GM18858 (cell line): ENCODE data around the gene FSD1.
"Not testable (repeated sequence)": the region's sequence is repeated elsewhere in the genome, so short reads cannot be mapped to it uniquely, and the experiment has no call there.

ENCODE experiments used
- ATAC-seq: cut with Tn5 transposase; IDR thresholded peaks from one replicate; pipeline ENCODE4 v1.9.1; 2021; ENCODE audit not compliant: unreplicated experiment

FSD1 gene

DNA sequence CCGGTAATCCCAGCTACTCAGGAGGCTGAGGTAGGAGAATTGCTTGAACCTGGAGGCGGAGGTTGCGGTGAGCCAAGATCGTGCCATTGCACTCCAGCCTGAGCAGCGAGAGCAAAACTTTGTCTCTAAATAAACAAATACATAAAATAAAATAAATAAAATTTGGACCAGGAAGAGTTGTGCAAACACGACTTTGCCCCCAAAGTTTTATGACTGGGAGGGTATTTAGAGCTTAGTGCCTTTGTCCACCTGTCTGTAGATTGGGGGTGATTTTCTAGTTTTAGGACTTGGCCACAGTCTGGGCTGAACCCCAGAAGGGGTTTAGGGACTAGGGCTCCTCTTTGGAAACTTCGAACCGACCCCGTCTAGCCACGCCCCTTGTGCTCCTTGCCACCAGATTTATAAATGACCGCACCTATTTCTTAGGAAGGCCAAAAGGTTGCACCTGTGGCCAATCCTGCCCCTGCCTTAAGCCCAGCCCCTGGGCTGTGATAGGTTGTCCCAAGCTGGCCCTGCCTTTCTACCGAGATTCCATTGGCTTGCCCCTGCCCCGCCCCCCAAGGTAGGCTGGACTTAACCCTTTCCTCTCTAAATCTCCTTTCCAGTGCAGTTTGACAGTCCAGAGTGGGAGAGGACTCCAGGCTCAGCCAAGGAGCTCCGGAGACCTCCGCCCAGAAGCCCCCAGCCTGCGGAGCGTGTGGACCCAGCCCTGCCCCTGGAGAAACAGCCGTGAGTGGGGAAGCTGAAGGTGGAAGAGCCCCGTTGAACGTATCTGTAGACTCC, 20.0 kb upstream of the FSD1 start:
- ATAC-seq, result no peak

DNA sequence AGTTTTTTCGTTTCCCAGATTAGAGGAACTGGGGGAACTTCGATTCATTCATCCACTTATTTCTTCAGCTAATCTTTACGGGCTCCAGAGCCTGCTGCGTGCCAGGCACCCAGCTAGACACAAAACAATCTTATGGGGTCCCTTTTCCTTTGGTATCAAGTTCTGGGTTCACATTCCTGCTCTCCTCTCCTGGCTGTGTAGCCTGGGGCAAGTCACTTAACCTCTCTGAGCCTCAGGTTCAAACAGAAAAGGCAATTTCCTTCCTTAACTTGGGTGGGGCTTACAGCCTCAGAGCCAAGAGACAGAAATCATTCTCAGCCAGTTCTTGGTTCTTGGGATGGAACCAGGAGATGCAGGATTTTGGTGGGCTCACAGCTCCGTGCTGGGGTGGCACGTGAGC, 19.4 kb upstream of the FSD1 start:
- no peak for ATAC-seq

DNA sequence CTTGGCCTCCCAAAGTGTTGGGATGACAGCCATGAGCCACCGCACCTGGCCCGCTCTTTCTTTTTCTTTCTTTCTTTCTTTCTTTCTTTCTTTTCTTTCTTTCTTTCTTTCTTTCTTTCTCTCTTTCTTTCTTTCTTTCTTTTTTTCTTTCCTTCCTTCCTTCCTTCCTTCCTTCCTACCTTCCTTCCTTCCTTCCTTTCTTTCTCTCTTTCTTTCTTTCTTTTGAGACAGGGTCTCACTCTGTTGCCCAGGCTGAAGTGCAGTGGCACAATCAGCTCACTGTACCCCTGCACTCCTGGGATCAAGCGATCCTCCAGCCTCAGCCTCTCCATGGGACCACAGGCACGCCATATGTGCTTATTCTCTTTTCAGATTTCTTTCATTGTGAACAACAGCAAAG, 18.3 kb upstream of the FSD1 start:
- not testable (repeated sequence) for ATAC-seq

DNA sequence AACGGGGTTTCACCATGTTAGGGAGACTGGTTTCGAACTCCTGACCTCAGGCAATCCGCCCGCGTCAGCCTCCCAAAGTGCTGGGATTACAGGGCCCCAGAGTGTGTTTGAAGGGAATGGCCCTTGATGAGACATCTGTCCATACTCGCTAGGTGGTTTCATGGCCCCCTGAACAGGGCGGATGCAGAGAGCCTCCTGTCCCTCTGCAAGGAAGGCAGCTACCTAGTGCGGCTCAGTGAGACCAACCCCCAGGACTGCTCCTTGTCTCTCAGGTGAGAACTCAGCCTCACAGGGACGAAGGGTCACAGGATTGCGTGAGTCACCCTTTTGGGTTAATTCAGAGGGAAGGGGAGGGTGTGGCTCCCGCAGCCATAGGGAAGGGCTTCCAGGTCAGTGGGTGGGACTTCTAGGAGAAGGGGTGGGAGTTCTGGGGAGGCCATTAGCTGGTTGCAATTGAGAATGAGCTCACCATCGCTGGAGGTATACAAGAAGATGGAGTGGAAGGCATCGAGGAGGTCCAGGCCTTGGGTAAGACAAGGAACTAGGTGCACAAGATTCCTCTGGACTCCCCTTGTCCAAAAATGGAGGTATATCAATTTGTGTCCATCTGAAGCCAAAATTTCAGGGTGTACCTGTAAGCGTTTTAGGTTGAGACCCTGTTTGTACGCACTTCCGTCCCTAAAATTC, 16.2 kb upstream of the FSD1 start:
- ATAC-seq, result no peak

DNA sequence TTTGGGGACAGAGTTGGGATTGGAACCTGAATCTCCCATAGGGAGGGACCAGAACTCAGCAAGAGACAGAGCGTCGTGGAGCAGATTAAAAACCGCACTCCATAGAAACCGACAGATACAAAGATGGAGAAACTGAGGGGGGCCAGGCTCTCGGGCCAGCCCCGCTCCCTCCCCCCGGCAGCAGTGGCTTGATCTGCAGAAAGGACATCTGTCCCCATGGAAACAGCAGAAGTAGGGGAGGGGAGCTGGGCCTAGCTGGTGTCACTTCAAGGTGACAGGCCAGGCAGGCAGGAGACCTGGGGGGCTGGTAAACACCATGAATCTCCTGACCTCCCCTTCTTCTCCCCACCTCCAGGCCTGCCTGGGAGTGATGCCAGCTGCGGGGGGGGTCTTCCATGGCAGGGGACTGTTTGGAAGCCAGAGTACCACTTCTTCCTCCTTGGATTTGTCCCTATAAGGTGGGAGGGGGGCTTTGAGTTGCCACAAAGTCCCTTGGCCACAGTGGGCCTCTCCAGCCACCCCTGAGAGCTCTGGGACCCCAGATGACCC, 13.1 kb upstream of the FSD1 start:
- ATAC-seq, result no peak

DNA sequence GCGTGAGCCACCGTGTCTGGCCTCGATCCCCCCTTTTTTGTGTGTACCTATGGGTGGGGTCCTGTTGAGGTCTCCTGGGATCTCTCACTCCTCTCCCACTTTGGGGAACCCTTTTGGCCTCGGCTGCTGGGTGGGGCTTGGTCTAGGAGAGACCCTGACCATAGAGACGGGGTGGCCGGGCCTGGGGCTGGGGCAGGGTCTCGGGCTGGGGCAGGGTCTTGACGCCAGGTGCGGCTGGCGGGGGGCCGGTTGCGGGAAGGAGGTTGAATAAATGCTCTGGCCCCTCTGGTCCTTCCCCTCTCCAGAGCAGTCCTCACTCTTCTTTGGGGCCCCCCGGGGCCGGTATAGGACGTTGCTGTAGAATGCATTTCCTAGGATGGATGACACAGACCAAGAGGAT, 11.9 kb upstream of the FSD1 start:
- ATAC-seq, result no peak

DNA sequence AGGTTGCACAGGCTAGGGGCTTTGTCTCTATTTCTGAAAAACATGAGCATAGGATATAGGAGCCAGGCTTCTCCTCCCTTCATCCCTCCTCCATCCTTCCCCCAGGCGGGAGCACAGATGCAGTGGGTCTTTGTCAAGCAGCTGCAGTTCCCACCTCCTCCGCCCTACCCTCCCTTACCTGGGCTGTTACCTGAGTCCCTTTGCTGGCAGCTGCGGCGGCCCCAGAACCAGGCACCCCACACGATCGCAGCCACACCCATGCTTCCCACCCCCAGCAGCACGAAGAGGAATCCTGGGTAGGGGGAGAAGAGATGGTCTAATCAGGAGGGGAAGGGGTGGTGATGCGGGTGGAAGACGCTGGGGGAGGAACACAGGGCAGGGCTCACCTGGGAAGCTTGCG, 10.0 kb upstream of the FSD1 start:
- ATAC-seq, result no peak

DNA sequence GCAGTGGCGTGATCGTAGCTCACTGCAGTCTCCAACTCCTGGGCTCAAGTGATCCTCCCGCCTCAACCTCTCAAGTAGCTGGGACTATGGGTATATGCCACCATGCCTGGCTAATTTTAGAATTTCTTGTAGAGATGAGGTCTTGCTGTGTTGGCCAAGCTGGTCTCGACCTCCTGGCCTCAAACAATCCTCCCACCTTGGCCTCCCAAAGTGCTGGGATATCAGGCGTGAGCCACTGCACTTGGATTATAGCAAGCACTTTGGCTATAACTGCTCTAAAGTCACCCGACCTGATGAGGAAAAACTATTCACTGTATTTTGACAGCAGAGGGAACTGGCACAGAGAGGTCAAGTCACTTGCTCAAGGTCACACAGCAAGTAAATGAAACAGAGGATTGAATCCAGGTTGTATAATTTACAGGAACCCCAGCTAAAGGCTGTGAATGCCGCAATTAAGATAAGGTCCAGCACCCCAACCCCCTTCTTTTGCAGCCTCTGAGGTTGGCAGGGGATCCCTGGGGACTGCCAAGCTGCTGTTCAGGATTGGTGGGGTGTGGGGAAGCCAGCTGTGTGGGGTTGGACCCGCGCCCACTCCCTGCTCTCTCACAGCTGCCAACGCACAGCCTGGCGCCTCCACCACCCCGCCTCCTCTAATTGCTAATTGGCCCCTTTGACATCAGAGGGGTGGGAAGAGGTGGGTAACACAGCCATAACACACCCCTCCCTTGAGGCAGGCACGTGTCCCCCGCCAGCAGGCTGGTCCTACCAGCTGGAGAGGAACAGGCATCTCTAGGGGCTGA, 8.2 kb upstream of the FSD1 start:
- ATAC-seq, result no peak

DNA sequence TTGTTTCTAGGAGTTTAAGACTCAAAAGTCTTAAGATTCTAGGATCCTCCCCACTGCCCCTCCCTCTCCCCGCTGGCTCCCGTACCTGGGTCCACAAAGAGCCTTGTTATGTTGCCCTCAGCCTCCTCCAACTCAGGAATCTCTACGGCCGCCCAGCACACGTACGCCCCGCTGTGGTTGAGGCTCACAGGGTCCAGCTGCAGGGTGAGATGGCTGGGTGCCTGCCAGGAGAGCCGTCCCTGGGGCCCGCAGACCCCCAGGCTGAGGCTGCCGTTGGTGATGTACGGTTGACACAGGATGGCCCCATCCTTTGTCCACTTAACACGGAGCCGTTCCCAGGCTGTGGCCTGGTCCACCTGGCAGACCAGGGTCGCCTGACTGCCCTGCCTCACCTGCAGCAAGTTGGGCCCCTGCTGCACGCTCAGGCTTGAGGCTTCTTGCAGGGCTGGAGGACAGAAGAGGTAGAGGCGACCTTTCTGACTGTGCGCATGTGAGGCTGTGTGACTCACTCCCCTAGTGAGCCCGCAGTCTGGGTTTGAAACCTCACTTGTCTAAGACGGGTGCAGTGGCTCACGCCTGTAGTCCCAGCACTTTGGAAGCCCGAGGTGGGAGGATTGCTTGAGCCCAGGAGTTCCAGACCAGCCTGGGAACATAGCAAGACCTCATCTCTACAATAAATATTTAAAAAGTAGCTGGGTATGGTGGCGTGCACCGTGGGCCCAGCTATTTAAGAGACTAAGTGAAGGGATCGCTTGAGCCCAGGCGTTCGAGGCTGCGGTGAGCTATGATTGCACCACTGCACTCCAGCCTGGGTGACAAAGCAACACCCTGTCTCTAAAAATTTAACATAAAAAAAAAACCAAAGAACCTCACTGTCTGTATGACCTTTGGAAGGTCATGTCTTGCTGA, 6.2 kb upstream of the FSD1 start:
- ATAC-seq, result no peak

DNA sequence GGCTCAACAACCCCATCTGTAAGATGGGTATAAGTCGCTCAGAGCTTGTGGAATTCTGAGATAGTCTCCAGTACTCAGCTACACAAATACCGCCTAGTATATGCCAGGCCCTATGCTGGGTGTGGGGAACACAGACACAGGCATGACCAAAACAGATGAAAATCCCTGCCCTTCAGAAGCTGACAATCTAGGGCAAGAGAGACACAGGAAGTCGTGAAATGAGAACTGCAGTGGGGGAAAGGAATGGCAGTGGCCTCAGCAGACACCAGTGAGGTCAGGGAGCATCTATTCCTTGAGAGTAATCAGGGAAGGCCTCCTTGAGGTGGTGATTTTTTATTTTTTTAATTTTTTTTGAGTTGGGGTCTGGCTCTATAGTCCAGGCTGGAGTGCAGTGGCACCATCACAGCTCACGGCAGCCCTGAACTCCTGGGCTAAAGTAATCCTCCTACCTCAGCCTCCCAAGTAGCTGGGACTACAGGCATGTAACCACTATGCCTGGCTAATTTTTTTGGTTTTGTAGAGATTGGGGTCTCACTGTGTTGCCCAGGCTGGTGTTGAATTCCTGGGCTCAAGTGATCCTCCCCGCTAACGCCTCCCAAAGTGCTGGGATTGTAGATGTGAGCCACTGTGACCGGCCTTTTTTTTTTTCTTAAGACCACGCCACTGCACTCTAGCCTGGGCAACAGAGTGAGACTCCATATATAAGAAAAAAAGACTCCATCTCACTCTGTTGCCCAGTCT, 5.4 kb upstream of the FSD1 start:
- ATAC-seq, result no peak

DNA sequence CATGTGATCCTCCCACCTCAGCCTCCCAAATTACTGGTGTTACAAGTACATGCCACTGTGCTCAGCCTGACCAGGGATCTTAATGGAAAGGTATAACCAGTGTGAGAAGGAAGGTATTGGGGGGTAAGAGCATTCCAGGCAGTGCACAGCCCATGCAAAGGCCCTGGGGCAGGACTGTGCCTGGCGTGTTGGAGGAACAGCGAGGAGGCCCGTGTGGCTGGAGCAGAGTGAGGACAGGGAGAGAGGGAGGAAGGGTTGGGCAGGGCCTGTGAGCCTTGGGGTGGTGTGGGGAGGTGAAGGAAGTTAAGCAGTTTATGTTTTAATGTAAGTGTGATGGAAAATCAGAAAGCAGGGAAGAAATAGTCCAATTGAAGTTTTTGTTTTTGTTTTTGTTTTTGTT, 3.8 kb upstream of the FSD1 start:
- ATAC-seq, result no peak

DNA sequence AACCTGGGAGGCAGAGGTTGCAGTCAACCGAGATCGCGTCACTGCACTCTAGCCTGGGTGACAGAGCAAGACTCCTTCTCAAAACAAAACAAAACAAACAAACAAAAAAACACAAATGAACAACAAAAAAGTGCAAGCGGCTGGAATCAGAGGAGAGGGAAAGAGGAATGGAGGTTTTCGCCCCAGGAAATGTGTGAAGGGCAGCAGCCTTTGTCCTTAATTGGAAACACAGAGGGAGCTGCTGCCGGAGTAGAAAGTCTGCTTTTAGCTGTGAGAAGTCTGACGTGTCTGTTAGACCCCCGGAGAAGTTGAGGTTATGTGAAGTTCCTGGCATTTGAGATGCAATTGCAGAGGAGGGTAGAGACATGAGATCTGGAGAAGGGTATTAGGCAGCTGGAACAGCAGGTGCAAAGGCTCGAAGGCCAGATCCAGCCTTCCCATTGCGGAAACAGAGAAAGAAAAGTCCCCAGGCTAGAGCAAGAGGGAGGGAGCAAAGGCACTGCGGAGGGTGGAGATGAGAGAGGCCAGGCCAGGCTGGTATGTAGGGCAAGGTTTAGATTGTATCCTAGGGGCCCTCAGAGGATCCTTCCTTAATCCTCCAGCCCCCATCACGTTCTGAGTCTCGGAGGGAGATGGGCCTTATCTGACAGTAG, 2.7 kb upstream of the FSD1 start:
- no peak for ATAC-seq

DNA sequence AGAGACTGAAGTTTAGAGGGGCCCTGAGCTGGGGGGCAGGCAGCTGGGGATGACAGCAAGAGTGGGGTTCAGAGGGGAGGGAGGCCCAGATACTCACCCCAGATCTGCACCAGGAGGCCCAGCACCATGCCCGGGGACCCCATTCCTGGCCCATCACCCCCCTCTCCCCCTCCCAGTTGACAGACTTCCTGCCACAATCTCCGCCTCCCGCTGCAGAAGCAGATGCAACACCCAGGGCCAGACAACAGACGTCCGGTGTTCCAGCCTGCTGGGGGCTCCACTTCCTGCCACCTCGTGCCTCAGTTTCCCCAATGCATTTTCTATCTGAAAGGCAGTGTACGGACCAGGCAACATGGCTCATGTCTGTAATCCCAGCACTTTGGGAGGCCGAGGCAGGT, 2.2 kb upstream of the FSD1 start, which contains the start of gene TMIGD2:
TMIGD2 (minus strand) TSS at position 147 of the 398 bp plus-strand sequence; CDS start at position 143, 4 bp downstream.
- ATAC-seq, result no peak

DNA sequence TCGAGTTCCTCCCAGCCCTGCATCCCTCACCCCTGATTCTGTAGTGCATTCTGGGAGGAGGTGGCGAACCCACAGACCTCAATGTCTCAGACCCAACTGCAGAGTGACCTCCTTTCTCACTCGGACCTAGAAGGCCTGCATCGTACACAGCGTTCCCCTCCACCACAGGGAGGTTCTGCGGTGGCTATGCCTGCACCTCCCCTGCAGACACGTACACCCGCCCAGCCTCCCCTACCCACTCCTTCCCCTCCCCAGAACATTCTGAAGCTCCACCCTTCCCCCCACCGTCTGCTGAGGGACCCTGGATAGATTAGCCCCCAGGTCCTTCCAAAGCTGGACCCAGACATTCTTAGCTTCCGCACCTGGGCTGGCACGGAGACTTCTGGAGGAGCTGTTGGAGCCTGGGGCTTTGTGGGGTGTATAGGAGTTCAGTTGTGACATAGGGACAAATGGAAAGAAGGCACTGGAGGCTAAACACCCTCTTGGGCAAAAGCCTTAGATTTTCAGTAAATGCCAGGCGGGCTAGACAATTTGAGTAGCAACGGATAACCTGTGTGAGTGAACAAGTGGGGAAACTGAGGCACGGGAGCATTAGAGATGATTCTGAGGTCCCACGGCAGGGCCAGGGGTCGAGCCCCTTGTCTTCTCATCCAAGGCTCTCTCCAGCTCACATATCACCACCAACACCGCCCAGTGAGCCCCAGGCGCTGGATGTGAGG, 420 bp upstream of the FSD1 start:
- no peak for ATAC-seq

DNA sequence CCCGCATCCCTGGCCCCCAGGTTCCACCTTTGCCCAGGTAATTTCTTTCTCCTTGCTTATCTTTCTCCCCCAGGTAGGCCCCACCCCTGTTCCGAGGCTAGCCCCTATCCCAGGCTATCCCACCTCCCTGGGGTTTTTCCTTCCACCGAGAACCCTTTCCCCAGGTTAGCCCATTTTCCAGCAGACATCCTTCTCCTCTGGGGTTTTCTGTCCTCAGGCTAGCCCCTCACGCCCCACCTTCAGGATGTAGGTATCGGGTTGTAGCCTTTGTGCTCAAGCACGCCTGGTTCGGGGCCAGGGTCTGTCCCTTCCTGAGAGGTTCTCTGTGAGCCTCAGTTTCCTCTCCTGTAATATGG, 837 bp downstream of the FSD1 start:
- ATAC-seq, result no peak

DNA sequence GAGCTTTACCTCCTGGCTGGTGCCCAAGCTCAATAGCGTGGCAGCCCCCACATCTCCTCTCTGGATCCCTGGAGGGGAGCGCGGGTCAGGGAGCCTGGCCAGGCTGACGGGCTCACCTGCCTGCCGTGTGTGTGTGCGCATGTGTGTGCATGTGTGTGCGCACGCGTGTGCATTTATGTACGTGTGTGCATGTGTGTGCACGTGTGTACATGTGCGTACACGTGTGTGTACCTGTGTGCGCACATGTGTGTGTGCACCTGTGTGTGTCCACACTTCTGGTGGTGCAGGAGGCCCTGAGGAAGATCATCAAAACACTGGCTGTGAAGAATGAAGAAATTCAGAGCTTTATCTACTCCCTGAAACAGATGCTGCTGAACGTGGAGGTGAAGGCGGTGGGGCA, 1.3 kb downstream of the FSD1 start:
- no peak for ATAC-seq

DNA sequence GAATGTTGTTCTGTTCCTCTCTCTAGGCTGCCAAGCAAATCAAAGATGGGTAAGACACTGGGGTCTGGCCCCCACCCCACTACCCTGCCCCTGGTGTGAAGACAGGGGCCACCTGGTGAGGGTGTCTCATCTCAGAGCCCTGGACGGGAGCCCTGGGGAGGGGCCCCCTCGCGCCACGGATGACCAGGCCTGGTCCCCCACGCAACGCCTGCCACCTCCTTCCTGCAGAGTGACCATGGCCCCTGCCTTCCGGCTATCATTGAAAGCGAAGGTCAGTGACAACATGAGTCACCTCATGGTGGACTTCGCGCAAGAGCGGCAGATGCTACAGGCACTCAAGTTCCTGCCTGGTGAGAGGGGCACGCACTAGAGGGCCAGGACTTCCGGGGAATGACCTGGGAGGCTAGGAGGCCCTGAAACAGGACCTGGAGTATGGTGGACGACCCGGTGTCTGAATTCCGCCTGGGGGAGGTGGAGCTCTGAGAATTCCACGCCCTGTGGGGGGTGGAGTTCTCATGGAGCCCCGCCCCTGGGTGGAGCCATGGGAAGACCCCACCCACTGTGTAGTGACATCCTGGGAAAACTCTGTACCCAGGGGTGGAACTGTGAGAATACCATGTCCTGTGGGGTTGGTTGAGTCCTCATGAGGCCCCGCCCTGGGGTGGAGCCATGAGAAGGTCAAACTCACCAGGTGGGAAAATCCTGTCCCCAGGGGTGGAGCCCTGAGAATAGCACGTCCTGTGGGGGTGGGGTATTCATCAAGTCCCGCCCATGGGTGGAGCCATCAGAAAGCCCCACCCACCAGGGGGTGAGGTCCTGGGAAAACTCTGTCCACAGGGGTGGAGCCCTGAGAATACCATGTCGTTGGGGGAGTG, 6.1 kb downstream of the FSD1 start:
- ATAC-seq, result no peak
